ENCODE measurements around the gene PTPRN2. TPM values are rescaled to one million over a fixed set of nuclear protein-coding genes. Genes with fewer than 3 reads are reported as not detected.

Gene PTPRN2
- total RNA-seq, 1 donor from 2014 or later = 2.4 TPM

DNA sequence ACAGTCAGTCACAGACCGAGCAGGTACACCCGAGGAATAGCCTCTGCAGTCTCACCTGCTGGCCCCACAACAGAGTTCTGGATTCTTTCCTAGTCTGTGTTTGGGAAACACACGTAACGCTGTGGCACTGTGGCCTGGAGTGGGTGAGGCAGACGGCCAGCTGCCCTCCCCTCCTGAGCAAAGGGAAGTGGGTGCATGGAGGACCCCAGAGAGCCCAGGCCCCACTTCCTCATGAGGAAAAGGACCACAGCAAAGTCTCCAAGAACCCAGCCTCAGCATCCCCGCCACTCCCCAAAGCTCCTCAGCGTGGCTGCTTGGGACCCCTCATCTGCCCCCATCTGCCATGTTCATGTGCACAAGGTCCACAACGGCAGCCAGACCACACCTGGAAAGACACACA is 530.2 kb downstream of the PTPRN2 start:
- no peak for DNase-seq (ENCODE audit: low read depth)
- H3K4me3 ChIP-seq (ENCODE audit: low read depth, low read length) = no peak overlapping the region
- TF ChIP-seq, protein P1, sequence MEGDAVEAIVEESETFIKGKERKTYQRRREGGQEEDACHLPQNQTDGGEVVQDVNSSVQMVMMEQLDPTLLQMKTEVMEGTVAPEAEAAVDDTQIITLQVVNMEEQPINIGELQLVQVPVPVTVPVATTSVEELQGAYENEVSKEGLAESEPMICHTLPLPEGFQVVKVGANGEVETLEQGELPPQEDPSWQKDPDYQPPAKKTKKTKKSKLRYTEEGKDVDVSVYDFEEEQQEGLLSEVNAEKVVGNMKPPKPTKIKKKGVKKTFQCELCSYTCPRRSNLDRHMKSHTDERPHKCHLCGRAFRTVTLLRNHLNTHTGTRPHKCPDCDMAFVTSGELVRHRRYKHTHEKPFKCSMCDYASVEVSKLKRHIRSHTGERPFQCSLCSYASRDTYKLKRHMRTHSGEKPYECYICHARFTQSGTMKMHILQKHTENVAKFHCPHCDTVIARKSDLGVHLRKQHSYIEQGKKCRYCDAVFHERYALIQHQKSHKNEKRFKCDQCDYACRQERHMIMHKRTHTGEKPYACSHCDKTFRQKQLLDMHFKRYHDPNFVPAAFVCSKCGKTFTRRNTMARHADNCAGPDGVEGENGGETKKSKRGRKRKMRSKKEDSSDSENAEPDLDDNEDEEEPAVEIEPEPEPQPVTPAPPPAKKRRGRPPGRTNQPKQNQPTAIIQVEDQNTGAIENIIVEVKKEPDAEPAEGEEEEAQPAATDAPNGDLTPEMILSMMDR (IDR thresholded peaks at IDR 0.05; ENCODE audit: insufficient read depth, low read length, poor library complexity, severe bottlenecking) = no peak
- H3K36me3 ChIP-seq (ENCODE audit: control insufficient read depth, insufficient read depth, low read length) = no peaks in the 10 kb centered on the region
- no peaks in the 10 kb centered on the region for H3K27me3 ChIP-seq (ENCODE audit: control insufficient read depth, insufficient read depth, low read length)

DNA sequence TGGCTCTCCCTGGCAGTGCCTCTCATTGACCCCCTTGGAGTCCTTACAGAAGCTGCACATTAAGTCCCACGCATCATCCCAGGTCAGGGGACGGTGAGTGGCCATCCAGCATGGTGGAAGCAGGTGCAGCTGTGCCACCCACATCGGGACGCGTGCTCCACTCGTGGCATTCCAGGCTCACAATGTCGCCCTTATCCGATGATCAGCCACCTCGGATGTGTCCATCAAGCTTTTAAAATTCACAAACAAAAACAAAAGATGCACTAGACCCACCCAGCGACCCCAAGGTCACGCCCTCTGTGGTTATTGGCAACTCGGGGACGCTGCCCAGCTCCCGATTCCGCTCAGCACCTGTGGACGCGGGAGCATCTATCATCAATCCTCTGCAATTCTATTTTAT is 530.9 kb downstream of the PTPRN2 start:
- H3K4me3 ChIP-seq (ENCODE audit: low read depth, low read length) = no peak overlapping the region
- H3K36me3 ChIP-seq (ENCODE audit: control insufficient read depth, insufficient read depth, low read length) = no peaks in the 10 kb centered on the region
- DNase-seq (ENCODE audit: low read depth) = no peak
- TF ChIP-seq, protein P1 (IDR thresholded peaks at IDR 0.05; ENCODE audit: insufficient read depth, low read length, poor library complexity, severe bottlenecking) = no peak
- no peaks in the 10 kb centered on the region for H3K27me3 ChIP-seq (ENCODE audit: control insufficient read depth, insufficient read depth, low read length)

DNA sequence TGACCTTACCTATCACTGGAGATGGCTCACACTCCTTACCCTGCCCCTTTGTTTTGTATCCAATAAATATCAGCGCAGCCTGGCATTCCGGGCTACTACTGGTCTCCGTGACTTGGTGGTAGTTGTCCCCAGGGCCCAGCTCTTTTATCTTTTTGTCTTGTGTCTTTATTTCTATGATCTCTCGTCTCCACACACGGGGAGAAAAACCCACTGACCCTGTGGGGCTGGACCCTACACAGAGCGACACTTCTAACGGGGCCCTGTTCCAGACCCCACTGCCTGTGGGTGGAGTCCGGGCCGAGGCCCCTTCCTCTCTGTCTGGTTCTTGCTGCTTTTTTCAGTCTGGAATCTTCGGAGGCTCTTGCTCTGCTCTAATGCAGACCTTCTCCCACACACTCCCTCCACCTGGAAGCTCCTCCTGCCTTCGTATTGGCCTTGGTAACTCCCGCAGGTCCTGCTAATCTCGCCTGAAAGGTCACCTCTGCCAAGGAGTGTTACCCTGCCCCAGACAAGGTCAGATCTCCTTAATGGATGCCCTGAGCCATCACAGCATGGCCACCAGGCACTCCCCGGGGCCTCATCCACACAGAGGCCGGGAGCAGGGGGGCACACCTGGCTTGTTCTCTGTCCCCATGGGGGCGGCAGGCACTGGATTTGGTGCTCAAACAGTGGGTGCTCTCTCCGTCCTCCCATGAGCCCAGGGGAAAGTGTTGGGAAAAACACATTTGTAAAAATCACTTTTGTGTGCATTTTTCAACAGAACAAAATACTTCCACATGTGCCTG is 531.7 kb downstream of the PTPRN2 start:
- Histone ChIP-seq H3K4me3 (ENCODE audit: low read depth, low read length) (no peak overlapping the region), H3K27me3 (ENCODE audit: control insufficient read depth, insufficient read depth, low read length) (no peaks in the 10 kb centered on the region), H3K36me3 (ENCODE audit: control insufficient read depth, insufficient read depth, low read length) (no peaks in the 10 kb centered on the region)
- no peak for DNase-seq (ENCODE audit: low read depth)
- TF ChIP-seq, protein P1 (IDR thresholded peaks at IDR 0.05; ENCODE audit: insufficient read depth, low read length, poor library complexity, severe bottlenecking) = no peak

DNA sequence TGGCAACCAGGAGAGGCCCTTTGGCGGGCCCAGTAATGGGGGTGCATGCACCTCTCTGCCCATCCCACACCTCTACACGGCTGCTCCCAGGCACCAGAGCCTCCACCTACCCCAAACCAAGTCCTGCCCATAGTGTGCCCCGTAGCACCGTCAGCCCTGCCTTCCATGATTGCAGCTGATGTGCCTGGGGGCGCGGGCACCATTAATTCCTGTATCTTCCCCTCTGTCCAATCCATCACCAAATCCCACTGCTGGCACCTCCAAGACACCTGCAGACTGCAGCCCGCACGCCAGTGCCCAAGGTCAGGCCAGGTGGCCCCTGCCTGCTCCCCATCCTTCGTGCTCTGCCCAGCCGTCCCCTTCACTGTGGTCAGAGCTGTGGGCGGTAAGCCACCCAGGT is 533.0 kb downstream of the PTPRN2 start:
- H3K27me3 ChIP-seq (ENCODE audit: control insufficient read depth, insufficient read depth, low read length) = no peaks in the 10 kb centered on the region
- DNase-seq (ENCODE audit: low read depth) = no peak
- no peaks in the 10 kb centered on the region for H3K36me3 ChIP-seq (ENCODE audit: control insufficient read depth, insufficient read depth, low read length)
- no peak overlapping the region for H3K4me3 ChIP-seq (ENCODE audit: low read depth, low read length)
- TF ChIP-seq, protein P1 (IDR thresholded peaks at IDR 0.05; ENCODE audit: insufficient read depth, low read length, poor library complexity, severe bottlenecking) = no peak

DNA sequence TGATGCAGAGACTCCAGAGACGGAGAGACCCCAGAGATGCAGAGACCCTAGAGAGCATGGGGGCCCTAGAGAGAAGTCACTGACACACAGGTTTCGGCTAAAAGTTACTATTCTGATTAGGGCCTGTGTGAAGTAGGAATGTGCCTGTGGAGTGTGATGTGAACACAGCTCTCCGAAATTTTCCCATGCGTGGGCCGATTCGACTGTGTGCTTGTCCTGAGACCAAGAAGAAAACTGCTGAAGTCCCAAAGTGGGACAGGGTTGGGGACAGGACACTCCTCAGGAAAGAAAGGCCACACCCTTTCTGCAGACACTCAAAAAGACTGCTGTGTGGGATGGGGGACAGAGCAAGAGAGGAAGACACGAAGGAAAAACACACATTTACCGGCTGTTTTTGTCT is 533.5 kb downstream of the PTPRN2 start:
- Histone ChIP-seq H3K4me3 (ENCODE audit: low read depth, low read length) (no peak overlapping the region), H3K27me3 (ENCODE audit: control insufficient read depth, insufficient read depth, low read length) (no peaks in the 10 kb centered on the region), H3K36me3 (ENCODE audit: control insufficient read depth, insufficient read depth, low read length) (no peaks in the 10 kb centered on the region)
- DNase-seq (ENCODE audit: low read depth) = no peak
- TF ChIP-seq, protein P1 (IDR thresholded peaks at IDR 0.05; ENCODE audit: insufficient read depth, low read length, poor library complexity, severe bottlenecking) = no peak

All from kidney epithelial cell (primary cell).